Astrocyte (in vitro differentiated cells and primary cell): ENCODE results near the gene MKI67. TPM values are rescaled to one million over a fixed set of nuclear protein-coding genes. Genes with fewer than 3 reads are reported as not detected.

Source experiments
- DNase-seq: peaks from one replicate; pipeline ENCODE4 v3.0.0-alpha.2; 2010; ENCODE audit warnings: low read depth
- FAIRE-seq: peaks from 2 replicates; lab custom pipeline; 2011; peaks lifted over from hg19 to GRCh38; lab: Jason Lieb, UNC
- H2AFZ ChIP-seq: 2 replicates; pipeline ENCODE4 v1.6.0; 2012; ENCODE audit warnings: low read depth, low read length, inconsistent platforms
- H3K27ac ChIP-seq: 2 replicates; pipeline ENCODE4 v1.5.1; 2011; ENCODE audit warnings: low read depth, low read length, inconsistent platforms
- H3K27me3 ChIP-seq: 2 replicates; pipeline ENCODE4 v1.6.0; 2011; ENCODE audit warnings: low read length, inconsistent platforms; ENCODE audit not compliant: insufficient read depth
- H3K36me3 ChIP-seq: 2 replicates; pipeline ENCODE4 v1.5.1; 2011; ENCODE audit warnings: low read length, inconsistent platforms; ENCODE audit not compliant: insufficient read depth
- H3K4me1 ChIP-seq: 2 replicates; pipeline ENCODE4 v1.5.1; 2011; ENCODE audit warnings: low read length, inconsistent platforms; ENCODE audit not compliant: insufficient read depth
- H3K4me2 ChIP-seq: 2 replicates; pipeline ENCODE4 v1.6.0; 2012; ENCODE audit warnings: low read length, inconsistent platforms
- H3K4me3 ChIP-seq: 2 replicates; pipeline ENCODE4 v1.5.1; 2011; ENCODE audit warnings: low read depth, mild to moderate bottlenecking, low read length, inconsistent platforms; ENCODE audit not compliant: insufficient read depth
- H3K79me2 ChIP-seq: 2 replicates; pipeline ENCODE4 v1.6.0; 2012; ENCODE audit warnings: mild to moderate bottlenecking, low read length, inconsistent platforms; ENCODE audit not compliant: insufficient read depth
- H3K9ac ChIP-seq: 2 replicates; pipeline ENCODE4 v1.6.0; 2012; ENCODE audit warnings: mild to moderate bottlenecking, low read length, inconsistent platforms
- H3K9me3 ChIP-seq: 2 replicates; pipeline ENCODE4 v1.5.1; 2012; ENCODE audit warnings: low read depth, mild to moderate bottlenecking, low read length, inconsistent platforms; ENCODE audit not compliant: insufficient read depth
- H4K20me1 ChIP-seq: 2 replicates; pipeline ENCODE4 v1.6.0; 2012; ENCODE audit warnings: low read length, inconsistent platforms; ENCODE audit not compliant: insufficient read depth
- H3K27ac Mint-ChIP-seq: one replicate; pipeline ENCODE4 v1.8.0; 2021; ENCODE audit warnings: mild to moderate bottlenecking, mixed read lengths; ENCODE audit not compliant: unreplicated experiment
- H3K27me3 Mint-ChIP-seq: one replicate; pipeline ENCODE4 v1.8.0; 2021; ENCODE audit warnings: low read depth, mixed read lengths; ENCODE audit not compliant: unreplicated experiment
- H3K36me3 Mint-ChIP-seq: one replicate; pipeline ENCODE4 v1.8.0; 2021; ENCODE audit warnings: low read depth, mixed read lengths; ENCODE audit not compliant: unreplicated experiment
- H3K4me1 Mint-ChIP-seq: one replicate; pipeline ENCODE4 v1.8.0; 2021; ENCODE audit warnings: low read depth, mixed read lengths; ENCODE audit not compliant: unreplicated experiment
- H3K4me3 Mint-ChIP-seq: one replicate; pipeline ENCODE4 v1.8.0; 2021; ENCODE audit warnings: mild to moderate bottlenecking, moderate library complexity, mixed read lengths; ENCODE audit not compliant: unreplicated experiment
- H3K9me3 Mint-ChIP-seq: one replicate; pipeline ENCODE4 v1.8.0; 2021; ENCODE audit warnings: mild to moderate bottlenecking, mixed read lengths; ENCODE audit not compliant: unreplicated experiment
- CTCF ChIP-seq: IDR thresholded peaks from 2 replicates; pipeline ENCODE4 v1.5.1; 2011; ENCODE audit warnings: low read depth, mild to moderate bottlenecking, inconsistent platforms, low read length, moderate library complexity; ENCODE audit not compliant: insufficient read depth
- EZH2 ChIP-seq: IDR thresholded peaks from 2 replicates; pipeline ENCODE4 v1.6.1; 2012; ENCODE audit warnings: mild to moderate bottlenecking, low read length, inconsistent platforms; ENCODE audit not compliant: insufficient read depth
- total RNA-seq: library from RNA; stranded (reverse); gene quantifications from 2 replicates; pipeline ENCODE4 v1.2.1, GENCODE V29; 2021

The MKI67 gene
- total RNA-seq, 1 donor from 2014 or later: 4.6 TPM

- H3K9ac ChIP-seq: no peak overlapping the region
- FAIRE-seq (peak; percentile 60), DNase-seq (no peak)
- Mint-ChIP-seq H3K4me3 (no peak overlapping the region), H3K4me1 (peaks cover 23% of the 10 kb centered on the region), H3K27ac (no peak overlapping the region), H3K9me3 (peaks cover 2% of the 10 kb centered on the region), H3K27me3 (no peaks in the 10 kb centered on the region), H3K36me3 (peaks cover 29% of the 10 kb centered on the region)
- no peak for TF ChIP-seq CTCF
- no peak for TF ChIP-seq EZH2
- H3K4me1 ChIP-seq: peaks cover 16% of the 10 kb centered on the region
- no peak overlapping the region for H3K27ac ChIP-seq
- H3K36me3 ChIP-seq: no peaks in the 10 kb centered on the region
- peaks cover 2% of the 10 kb centered on the region for H3K9me3 ChIP-seq
- no peaks in the 10 kb centered on the region for H4K20me1 ChIP-seq
- H3K4me2 ChIP-seq: no peak overlapping the region
- H3K79me2 ChIP-seq: no peaks in the 10 kb centered on the region
- no peak overlapping the region for H2AFZ ChIP-seq
- H3K27me3 ChIP-seq: no peaks in the 10 kb centered on the region
- H3K4me3 ChIP-seq: no peak overlapping the region
Observed at GRCh38 chr10:128059982-128060293, 66.3 kb downstream of the MKI67 start.

DNA sequence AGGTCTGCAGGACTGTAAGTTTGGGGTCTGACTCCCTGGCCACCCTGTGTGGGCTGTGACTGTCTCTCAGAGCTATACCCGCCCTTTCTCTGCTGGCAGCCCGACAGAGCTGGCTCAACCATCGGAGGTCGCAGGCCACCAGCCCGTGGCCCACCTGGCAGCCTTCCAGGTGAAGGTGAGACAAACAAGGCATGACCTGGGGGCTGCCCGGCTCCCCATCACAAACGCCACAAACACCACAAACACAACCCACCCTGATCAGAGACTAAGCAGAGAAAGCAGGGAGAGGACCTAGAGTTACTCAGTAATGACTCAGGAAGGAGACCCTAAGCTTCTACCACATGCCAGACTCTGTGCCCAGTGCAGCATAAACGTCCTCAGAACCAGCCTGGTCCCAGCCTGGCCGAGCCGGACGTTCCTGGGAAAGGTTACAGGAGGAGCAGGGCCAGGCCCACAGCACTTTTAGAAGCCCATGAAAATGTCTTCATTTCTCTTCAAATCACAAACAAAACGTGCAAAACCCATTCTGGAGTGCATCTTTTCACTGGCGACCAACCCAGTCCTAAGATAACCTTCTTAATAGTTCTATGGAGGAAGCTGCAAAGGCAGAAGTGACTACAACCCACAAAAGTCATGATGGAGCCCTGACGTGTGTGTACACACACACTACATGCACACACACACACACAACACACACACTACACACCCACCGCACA, 66.8 kb downstream of the MKI67 start:
- Histone ChIP-seq H4K20me1 (no peaks in the 10 kb centered on the region), H2AFZ (no peak overlapping the region), H3K27ac (no peak overlapping the region), H3K36me3 (no peaks in the 10 kb centered on the region), H3K4me3 (no peak overlapping the region), H3K27me3 (no peaks in the 10 kb centered on the region), H3K9ac (no peak overlapping the region), H3K79me2 (no peaks in the 10 kb centered on the region), H3K9me3 (peaks cover 2% of the 10 kb centered on the region), H3K4me1 (peaks cover 13% of the 10 kb centered on the region), H3K4me2 (no peak overlapping the region)
- no peak for FAIRE-seq
- H3K9me3 Mint-ChIP-seq: peaks cover 2% of the 10 kb centered on the region
- H3K36me3 Mint-ChIP-seq: peaks cover 29% of the 10 kb centered on the region
- H3K4me3 Mint-ChIP-seq: no peak overlapping the region
- H3K27ac Mint-ChIP-seq: no peak overlapping the region
- no peak for DNase-seq
- TF ChIP-seq EZH2 (no peak), CTCF (no peak)
- H3K4me1 Mint-ChIP-seq: peaks cover 18% of the 10 kb centered on the region
- no peaks in the 10 kb centered on the region for H3K27me3 Mint-ChIP-seq

- H2AFZ ChIP-seq: no peak overlapping the region
- peaks cover 32% of the 10 kb centered on the region for H3K36me3 Mint-ChIP-seq
Observed at GRCh38 chr10:128058750-128059134, 67.5 kb downstream of the MKI67 start.

More at GRCh38 chr10:128058750-128059134, 67.5 kb downstream of the MKI67 start:
- no peak overlapping the region for H3K4me2 ChIP-seq
- peaks cover 2% of the 10 kb centered on the region for H3K9me3 Mint-ChIP-seq
- H3K9me3 ChIP-seq: peaks cover 2% of the 10 kb centered on the region
- H3K27me3 Mint-ChIP-seq: no peaks in the 10 kb centered on the region
- peaks cover 13% of the 10 kb centered on the region for H3K4me1 Mint-ChIP-seq
- no peaks in the 10 kb centered on the region for H4K20me1 ChIP-seq
- no peak overlapping the region for H3K9ac ChIP-seq
- no peak overlapping the region for H3K27ac ChIP-seq
- peaks cover 6% of the 10 kb centered on the region for H3K4me1 ChIP-seq
- TF ChIP-seq EZH2: no peak
- TF ChIP-seq CTCF: no peak
- H3K4me3 ChIP-seq: no peak overlapping the region
- no peaks in the 10 kb centered on the region for H3K36me3 ChIP-seq
- DNase-seq (no peak), FAIRE-seq (no peak)
- H3K4me3 Mint-ChIP-seq: no peak overlapping the region
- H3K27me3 ChIP-seq: no peaks in the 10 kb centered on the region
- no peak overlapping the region for H3K27ac Mint-ChIP-seq
- H3K79me2 ChIP-seq: no peaks in the 10 kb centered on the region
